ENCODE results near the gene CAMSAP1. TPM values are rescaled to one million over a fixed set of nuclear protein-coding genes. Genes with fewer than 3 reads are reported as not detected.
A peak's percentile ranks its signal among the peaks of the same experiment; 100 is the strongest.

Gene CAMSAP1
- total and polyA plus RNA-seq, 2 of the 4 experiments (the other 2 are of a cell fraction) = 8.2 to 19.5 TPM

DNA sequence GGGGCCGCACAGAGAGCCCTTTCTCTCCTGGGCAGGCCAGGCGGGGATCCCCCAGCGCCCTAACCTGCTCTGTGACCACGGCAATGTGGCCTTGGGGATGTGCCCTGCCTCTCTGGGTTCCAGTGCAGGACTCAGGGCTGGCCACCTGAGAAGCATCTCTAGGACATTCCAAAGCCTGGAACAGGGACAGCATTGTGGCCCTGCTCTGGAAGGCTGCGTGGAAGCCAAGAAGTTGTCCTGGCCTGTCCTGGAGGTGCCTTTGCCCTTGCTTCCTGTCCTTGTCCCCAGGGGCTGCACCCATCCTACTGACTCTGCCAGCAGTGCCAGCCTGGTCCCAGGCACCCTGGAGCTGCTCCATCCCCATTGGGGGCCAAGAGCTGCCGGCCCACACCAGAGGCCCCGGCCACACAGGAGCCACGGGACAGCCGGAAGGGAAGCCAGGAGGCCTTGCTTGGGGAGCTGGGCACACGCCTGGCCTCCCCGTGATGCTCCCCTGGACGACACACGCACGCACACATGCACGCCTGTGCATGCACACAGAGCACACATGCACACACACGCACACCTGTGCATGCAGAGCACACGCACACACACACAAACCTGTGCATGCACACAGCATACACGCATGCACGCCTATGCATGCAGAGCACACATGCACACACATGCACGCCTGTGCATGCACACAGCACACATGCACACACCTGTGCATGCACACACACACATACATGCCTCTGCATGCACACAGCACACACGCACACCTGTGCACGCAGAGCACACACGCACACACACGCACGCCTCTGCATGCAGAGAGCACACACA, 20.1 kb upstream of the CAMSAP1 start (continued):
- no peak for TF ChIP-seq NFE2L2 (IDR thresholded peaks at IDR 0.05; ENCODE audit: low read depth, low read length)

GRCh38 chr9:135926402-135927194, 19.3 kb upstream of the CAMSAP1 start:
- H3K4me2 ChIP-seq (ENCODE audit: low read depth, low read length) = no peak overlapping the region
- DNase-seq = peak; percentile 61
- H2BK20ac ChIP-seq (ENCODE audit: low read depth, low read length) = no peak overlapping the region
- in situ Hi-C loops (cut with MboI; ENCODE audit: low sequenced_read_pairs) = loop anchor here (25.0 kb wide), 1 partner anchor 314 kb away; a partner anchor contains a TSS
- no peak overlapping the region for H2AFZ ChIP-seq (replicated peaks; ENCODE audit: low read length, poor library complexity)
- no peak overlapping the region for H3K18ac ChIP-seq (ENCODE audit: low read depth, low read length)
- no TSS peak for BruUV-seq (replicated peaks)
- H3K23ac ChIP-seq (ENCODE audit: low read depth, low read length) = no peak overlapping the region
- no peak overlapping the region for H2BK5ac ChIP-seq (ENCODE audit: low read depth, low read length, poor library complexity, severe bottlenecking)
- H3K4ac ChIP-seq (ENCODE audit: low read depth, low read length) = no peak overlapping the region
- H3K4me3 ChIP-seq (ENCODE audit: insufficient read depth, low read depth, low read length) = no peak overlapping the region
- H3K56ac ChIP-seq (ENCODE audit: extremely low read depth, insufficient read depth, low read length) = no peak overlapping the region
- peak; percentile 65 for TF ChIP-seq MXI1 (IDR thresholded peaks at IDR 0.05; ENCODE audit: borderline replicate concordance, low read depth, low read length)
- no peak for TF ChIP-seq MAFK (IDR thresholded peaks at IDR 0.05; ENCODE audit: low read depth, low read length)
- H2BK15ac ChIP-seq (ENCODE audit: low read depth, low read length) = no peak overlapping the region
- no peak overlapping the region for H4K5ac ChIP-seq (ENCODE audit: low read depth, low read length)
- intact Hi-C loops (cut with micrococcal nuclease) = no loop called here
- H4K20me1 ChIP-seq (ENCODE audit: insufficient read depth, low read length) = peaks cover 8% of the 10 kb centered on the region
- no peaks in the 10 kb centered on the region for H3K4me1 ChIP-seq (ENCODE audit: control insufficient read depth, insufficient read depth, low read length)
- H3K9me3 ChIP-seq (ENCODE audit: control insufficient read depth, insufficient read depth, low read length) = no peaks in the 10 kb centered on the region
- WGBS, 2 experiments (ENCODE audit: extremely low coverage in 2 of 2, insufficient read length in 1 of 2) = 80% methylated on average over 12 of the region's 27 CpGs; no CpG with 5 or more reads in 1 of the 2 experiments
- no peak overlapping the region for H2BK120ac ChIP-seq (ENCODE audit: low read depth, low read length)
- dilution Hi-C loops (cut with HindIII; ENCODE audit: low sequenced_read_pairs, unreplicated experiment) = no loop called here
- H2AK9ac ChIP-seq (replicated peaks; ENCODE audit: low read depth, low read length, poor library complexity) = peak overlapping the region; percentile 58
- peak; percentile 58 for ATAC-seq (ENCODE audit: low read depth)
- ChIA-PET CTCF (no interaction called here), POLR2A (ENCODE audit: unreplicated experiment) (no interaction called here)
- H3K27ac ChIP-seq (ENCODE audit: insufficient read depth, low read length) = no peak overlapping the region
- H3K79me1 ChIP-seq (ENCODE audit: low read depth in 1 of 2, low read length in 2 of 2) = peaks cover 0 to 8% of the 10 kb centered on the region in 2 experiments; a peak in 1 of 4 replicates
- no peak overlapping the region for H4K91ac ChIP-seq (ENCODE audit: insufficient read depth, low read depth, low read length)
- no peak overlapping the region for H2AK5ac ChIP-seq (ENCODE audit: low read depth, low read length)
- H4K8ac ChIP-seq (ENCODE audit: low read depth in 2 of 2, low read length in 2 of 2) = no peak overlapping the region
- H3K14ac ChIP-seq (replicated peaks; ENCODE audit: low read depth, low read length) = no peak overlapping the region
- H3K9me1 ChIP-seq (ENCODE audit: insufficient read depth, low read length) = peaks cover 8% of the 10 kb centered on the region; the same call in 1 of the 2 replicates
- no peaks in the 10 kb centered on the region for H3K27me3 ChIP-seq (ENCODE audit: control insufficient read depth, insufficient read depth, low read length)
- H3K9ac ChIP-seq (ENCODE audit: low read depth, low read length) = no peak overlapping the region
- H3K36me3 ChIP-seq (ENCODE audit: control insufficient read depth, insufficient read depth, low read length) = peaks cover 16% of the 10 kb centered on the region

Data from IMR-90 (cell line).